ENCODE measurements around the gene FAM184B. TPM values are rescaled to one million over a fixed set of nuclear protein-coding genes. Genes with fewer than 3 reads are reported as not detected.

The FAM184B gene
- total RNA-seq, 1 experiment from 2014 or later, result 0.17 TPM

GRCh38 chr4:17583276-17583675 is 198.1 kb downstream of the FAM184B start:
- Mint-ChIP-seq H3K4me1 (peaks cover 19% of the 10 kb centered on the region), H3K27ac (no peak overlapping the region), H3K27me3 (ENCODE audit: low read depth) (peaks cover 2% of the 10 kb centered on the region; the same call in 1 of the 2 replicates), H3K9me3 (no peaks in the 10 kb centered on the region), H3K36me3 (peaks cover 41% of the 10 kb centered on the region), H3K4me3 (no peak overlapping the region)
- TF ChIP-seq KAT7 (CRISPR knock-in tag; IDR thresholded peaks at IDR 0.05; ENCODE audit: borderline replicate concordance) (no peak), PRRX2 (CRISPR knock-in tag; IDR thresholded peaks at IDR 0.05) (no peak), ESRRA (CRISPR knock-in tag; IDR thresholded peaks at IDR 0.05; ENCODE audit: borderline replicate concordance) (no peak), PRDM15 (CRISPR knock-in tag; IDR thresholded peaks at IDR 0.05) (no peak), EMX1 (CRISPR knock-in tag; IDR thresholded peaks at IDR 0.05) (no peak), FOXJ3 (CRISPR knock-in tag; IDR thresholded peaks at IDR 0.05; ENCODE audit: borderline replicate concordance) (no peak), NFYB (CRISPR knock-in tag; conservative IDR thresholded peaks at IDR 0.05; ENCODE audit: low read depth) (no peak), ZNF232 (CRISPR knock-in tag; IDR thresholded peaks at IDR 0.05) (no peak), CBFB (CRISPR knock-in tag; IDR thresholded peaks at IDR 0.05; ENCODE audit: low read depth) (no peak), ZNF263 (CRISPR knock-in tag; IDR thresholded peaks at IDR 0.05; ENCODE audit: low read depth) (no peak), IRF1 (CRISPR knock-in tag; IDR thresholded peaks at IDR 0.05) (no peak), JUN (CRISPR knock-in tag; IDR thresholded peaks at IDR 0.05) (no peak), ZNF281 (CRISPR knock-in tag; IDR thresholded peaks at IDR 0.05) (no peak), RORB (CRISPR knock-in tag; IDR thresholded peaks at IDR 0.05) (no peak), CREM (CRISPR knock-in tag; IDR thresholded peaks at IDR 0.05) (no peak), AFF4 (CRISPR knock-in tag; IDR thresholded peaks at IDR 0.05; ENCODE audit: borderline replicate concordance) (no peak), SOX15 (CRISPR knock-in tag; IDR thresholded peaks at IDR 0.05) (no peak)
- DNase-seq (ENCODE audit: low spot score) (no peak), ATAC-seq (no peak)
- ChIA-PET CTCF (no interaction called here), POLR2A (no interaction called here)

Data from WTC11 (cell line).